Uterus (tissue), 4 donors: ENCODE results near the gene TMEM184B. TPM values are rescaled to one million over a fixed set of nuclear protein-coding genes. Genes with fewer than 3 reads are reported as not detected.
A peak's percentile ranks its signal among the peaks of the same experiment; 100 is the strongest.

Source experiments
- DNase-seq, 2 donors: peaks; one replicate each; pipeline ENCODE4 v3.0.0-alpha.2; 2019 to 2020
- H3K27ac ChIP-seq, 2 donors: fragments of 200-600 bp; sonication (generic); 1 replicate in 1 of 2; 2 replicates in 1 of 2; pipeline ENCODE4 v1.5.1; 2016 to 2018
- H3K27me3 ChIP-seq, 2 donors: fragments of 200-600 bp; sonication (generic); one replicate each; pipeline ENCODE4 v1.5.1; 2018 to 2019; ENCODE audit warnings: control low read depth in 1 of 2
- H3K36me3 ChIP-seq, 2 donors: fragments of 200-600 bp; sonication (generic); one replicate each; pipeline ENCODE4 v1.5.1; 2019; ENCODE audit warnings: control low read depth in 1 of 2
- H3K4me1 ChIP-seq, 2 donors: fragments of 200-600 bp; sonication (generic); one replicate each; pipeline ENCODE4 v1.5.1; 2018 to 2019; ENCODE audit warnings: control low read depth in 1 of 2
- H3K4me3 ChIP-seq, 2 donors: fragments of 200-600 bp; sonication (generic); 1 replicate in 1 of 2; 2 replicates in 1 of 2; pipeline ENCODE4 v1.5.1; 2018 to 2019; ENCODE audit warnings: mild to moderate bottlenecking in 1 of 2
- H3K9me3 ChIP-seq, 2 donors: fragments of 200-600 bp; sonication (generic); one replicate each; pipeline ENCODE4 v1.5.1; 2019; ENCODE audit warnings: control low read depth in 1 of 2
- CTCF ChIP-seq, 4 experiments: fragments of 200-600 bp in 2 of 4; fragments of 450-650 bp in 2 of 4; sonication (generic) in 2 of 4; IDR thresholded peaks; one replicate each; pipeline ENCODE4 v1.5.1; 2016 to 2019; ENCODE audit warnings: antibody characterized with exemption in 4 of 4, mild to moderate bottlenecking in 2 of 4, moderate library complexity in 1 of 4
- POLR2A ChIP-seq, 2 donors: fragments of 450-650 bp; IDR thresholded peaks; one replicate each; pipeline ENCODE4 v1.6.1; 2016; ENCODE audit warnings: antibody characterized with exemption in 2 of 2, mild to moderate bottlenecking in 1 of 2, moderate library complexity in 1 of 2
- intact Hi-C: fragments of 100-400 bp; cut with DNase I; formaldehyde crosslinking; loops from one replicate; pipeline ENCODE4 v1.15.1; 2023; ENCODE audit warnings: low total_unique reads
- total RNA-seq, 4 donors: library from RNA; depleted of rRNA in 3 of 4; stranded (reverse); fragments of >200 nt in 3 of 4; gene quantifications; one replicate each; pipeline versions ENCODE4 v1.1.0 to v1.2.4, GENCODE V29; 2014 to 2023
- donor health status: DM: yes; HTN: yes; CAD: no.

TMEM184B gene
- total RNA-seq, 4 donors from 2014 or later: 31.7 to 70.4 (median 50.7) TPM

- Histone ChIP-seq H3K27ac (peak overlapping the region; percentile 67 to 70), H3K36me3 (no peaks in the 10 kb centered on the region), H3K4me3 (no peak overlapping the region), H3K4me1 (peaks cover 16 to 22% of the 10 kb centered on the region in 2 donors), H3K27me3 (no peaks in the 10 kb centered on the region), H3K9me3 (no peaks in the 10 kb centered on the region)
- intact Hi-C loops: no loop called here
- TF ChIP-seq CTCF (IDR thresholded peaks at IDR 0.05) (no peak), POLR2A (IDR thresholded peaks at IDR 0.05) (no peak)
- no peak for DNase-seq
Observed at GRCh38 chr22:38303974-38304373, 31.2 kb upstream of the TMEM184B start.

- intact Hi-C loops: no loop called here
- no peak for TF ChIP-seq POLR2A (IDR thresholded peaks at IDR 0.05)
- TF ChIP-seq CTCF (IDR thresholded peaks at IDR 0.05): no peak
- peak overlapping the region in 1 of 2 donors; percentile 67 for H3K27ac ChIP-seq
Observed at GRCh38 chr22:38302906-38303305, 30.1 kb upstream of the TMEM184B start.

GRCh38 chr22:38300946-38301345, 28.1 kb upstream of the TMEM184B start:
- no peaks in the 10 kb centered on the region for H3K27me3 ChIP-seq
- no peak for DNase-seq
- H3K4me3 ChIP-seq: no peak overlapping the region
- H3K36me3 ChIP-seq: no peaks in the 10 kb centered on the region
- intact Hi-C loops: no loop called here
- no peak overlapping the region for H3K27ac ChIP-seq
- TF ChIP-seq POLR2A (IDR thresholded peaks at IDR 0.05) (no peak), CTCF (IDR thresholded peaks at IDR 0.05) (no peak)
- no peaks in the 10 kb centered on the region for H3K9me3 ChIP-seq
- H3K4me1 ChIP-seq: peaks cover 13 to 16% of the 10 kb centered on the region in 2 donors

More at GRCh38 chr22:38302906-38303305, 30.1 kb upstream of the TMEM184B start:
- Histone ChIP-seq H3K27me3 (no peaks in the 10 kb centered on the region), H3K4me3 (no peak overlapping the region), H3K36me3 (no peaks in the 10 kb centered on the region), H3K9me3 (no peaks in the 10 kb centered on the region), H3K4me1 (peaks cover 13 to 16% of the 10 kb centered on the region in 2 donors)
- no peak for DNase-seq

GRCh38 chr22:38300197-38300945, 27.6 kb upstream of the TMEM184B start:
- intact Hi-C loops: no loop called here
- H3K4me3 ChIP-seq: no peak overlapping the region
- H3K36me3 ChIP-seq: no peaks in the 10 kb centered on the region
- H3K9me3 ChIP-seq: no peaks in the 10 kb centered on the region
- no peak for DNase-seq
- H3K27me3 ChIP-seq: no peaks in the 10 kb centered on the region
- no peak for TF ChIP-seq CTCF (IDR thresholded peaks at IDR 0.05)
- TF ChIP-seq POLR2A (IDR thresholded peaks at IDR 0.05): no peak
- H3K4me1 ChIP-seq: peaks cover 13 to 16% of the 10 kb centered on the region in 2 donors
- H3K27ac ChIP-seq: no peak overlapping the region

GRCh38 chr22:38299770-38300102, 26.9 kb upstream of the TMEM184B start:
- Histone ChIP-seq H3K9me3 (no peaks in the 10 kb centered on the region), H3K4me3 (no peak overlapping the region), H3K27ac (no peak overlapping the region), H3K36me3 (no peaks in the 10 kb centered on the region), H3K4me1 (peaks cover 13 to 16% of the 10 kb centered on the region in 2 donors), H3K27me3 (no peaks in the 10 kb centered on the region)
- no peak for DNase-seq
- TF ChIP-seq CTCF (IDR thresholded peaks at IDR 0.05) (no peak), POLR2A (IDR thresholded peaks at IDR 0.05) (no peak)
- intact Hi-C loops: no loop called here
